ENCODE data around the gene DR1.

- TF ChIP-seq GATA2 (IDR thresholded peaks at IDR 0.05; ENCODE audit: low read depth, low read length) = no peak
- TF ChIP-seq GATA3 (IDR thresholded peaks at IDR 0.05; ENCODE audit: low read depth, low read length) = no peak
Observed at GRCh38 chr1:93345633-93346420, at the start of gene DR1.
